ENCODE data around the gene ARPC4.
A peak's percentile ranks its signal among the peaks of the same experiment; 100 is the strongest.

The ARPC4 gene

GRCh38 chr3:9748031-9748430, 44.9 kb upstream of the ARPC4 start:
- ChIA-PET POLR2A (no interaction called here), CTCF (interaction anchor here (1.1 to 4.5 kb wide), 2 partner anchors 11 to 14 kb away, joined by 3 to 21 read pairs; no protein-coding TSS in a partner anchor)
- DNase-seq (ENCODE audit: extremely low spot score): no peak
- no peak for TF ChIP-seq CTCF (IDR thresholded peaks at IDR 0.05; ENCODE audit: control extremely low read depth, extremely low read depth, low read depth, missing control alignments)

DNA sequence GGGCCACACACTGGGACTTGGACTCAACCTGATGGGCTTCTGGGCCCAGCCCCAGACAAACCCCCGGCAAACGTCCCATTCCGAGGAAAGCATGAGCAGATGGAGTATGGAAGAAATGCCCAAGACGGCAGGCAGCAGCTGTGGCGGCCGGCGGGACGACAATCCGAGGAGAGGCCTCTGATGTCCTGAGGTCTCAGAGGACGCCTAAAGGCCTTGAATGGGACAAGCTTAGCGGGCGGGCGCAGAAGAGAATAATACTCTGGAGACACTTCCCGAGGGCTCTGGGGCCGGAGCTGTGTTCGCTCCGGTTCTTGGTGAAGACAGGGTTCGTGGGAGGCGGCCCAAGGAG, 43.6 kb upstream of the ARPC4 start:
- no peak for DNase-seq (ENCODE audit: extremely low spot score)
- no peak for TF ChIP-seq CTCF (IDR thresholded peaks at IDR 0.05; ENCODE audit: control extremely low read depth, extremely low read depth, low read depth, missing control alignments)
- POLR2A ChIA-PET: interaction anchor here (0.5 to 2.9 kb wide), 5 partner anchors 14 to 237 kb away, joined by 3 to 11 read pairs (median 4); partner anchors contain the start of genes ARPC4, BRPF1, EMC3 and TADA3
- CTCF ChIA-PET: interaction anchor here (1.0 to 4.5 kb wide), 6 partner anchors 9 to 78 kb away, joined by 3 to 21 read pairs (median 4); partner anchors contain the start of genes ARPC4 and TADA3

- ChIA-PET POLR2A (interaction anchor here (0.5 to 2.9 kb wide), 6 partner anchors 14 to 365 kb away, joined by 3 to 11 read pairs (median 4); partner anchors contain the start of genes ARPC4, BRPF1, EMC3 and TADA3), CTCF (interaction anchor here (0.8 to 4.5 kb wide), 7 partner anchors 9 to 78 kb away, joined by 3 to 21 read pairs (median 3); partner anchors contain the start of genes ARPC4 and TADA3)
- TF ChIP-seq CTCF (IDR thresholded peaks at IDR 0.05; ENCODE audit: control extremely low read depth, extremely low read depth, low read depth, missing control alignments): no peak
- peak; percentile 98 for DNase-seq (ENCODE audit: extremely low spot score)
Measured at GRCh38 chr3:9749645-9750555, 43.0 kb upstream of the ARPC4 start, which contains the start of gene OGG1. Gene OGG1, plus strand, starts transcription at chr3:9749952. Its CDS starts 335 bp downstream, at chr3:9750287.

- CTCF ChIA-PET: interaction anchor here (0.8 to 4.5 kb wide), 4 partner anchors 10 to 42 kb away, joined by 3 to 21 read pairs (median 6); partner anchors contain the start of gene ARPC4
- peak; percentile 48 for DNase-seq (ENCODE audit: extremely low spot score)
- TF ChIP-seq CTCF (IDR thresholded peaks at IDR 0.05; ENCODE audit: control extremely low read depth, extremely low read depth, low read depth, missing control alignments): no peak
- POLR2A ChIA-PET: interaction anchor here (2.9 kb wide), 1 partner anchor 18 kb away, joined by 11 read pairs; the partner anchor contains the start of gene BRPF1
Measured at GRCh38 chr3:9750556-9751411, 42.1 kb upstream of the ARPC4 start.

DNA sequence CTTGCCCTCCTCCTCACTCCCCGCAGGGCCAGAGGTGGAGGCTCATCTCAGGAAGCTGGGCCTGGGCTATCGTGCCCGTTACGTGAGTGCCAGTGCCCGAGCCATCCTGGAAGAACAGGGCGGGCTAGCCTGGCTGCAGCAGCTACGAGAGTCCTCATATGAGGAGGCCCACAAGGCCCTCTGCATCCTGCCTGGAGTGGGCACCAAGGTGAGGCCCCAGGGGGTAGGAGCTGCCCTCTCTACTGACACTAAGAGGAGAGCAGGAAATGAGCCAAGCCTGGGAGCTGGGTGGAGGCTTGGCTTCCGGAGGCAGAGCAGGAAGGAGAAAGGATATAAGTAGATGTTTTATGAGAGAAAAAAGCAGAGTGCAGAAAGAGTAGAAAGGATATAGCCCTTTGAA, 38.2 kb upstream of the ARPC4 start:
- no peak for DNase-seq (ENCODE audit: extremely low spot score)
- CTCF ChIA-PET: no interaction called here
- POLR2A ChIA-PET: no interaction called here
- no peak for TF ChIP-seq CTCF (IDR thresholded peaks at IDR 0.05; ENCODE audit: control extremely low read depth, extremely low read depth, low read depth, missing control alignments)

DNA sequence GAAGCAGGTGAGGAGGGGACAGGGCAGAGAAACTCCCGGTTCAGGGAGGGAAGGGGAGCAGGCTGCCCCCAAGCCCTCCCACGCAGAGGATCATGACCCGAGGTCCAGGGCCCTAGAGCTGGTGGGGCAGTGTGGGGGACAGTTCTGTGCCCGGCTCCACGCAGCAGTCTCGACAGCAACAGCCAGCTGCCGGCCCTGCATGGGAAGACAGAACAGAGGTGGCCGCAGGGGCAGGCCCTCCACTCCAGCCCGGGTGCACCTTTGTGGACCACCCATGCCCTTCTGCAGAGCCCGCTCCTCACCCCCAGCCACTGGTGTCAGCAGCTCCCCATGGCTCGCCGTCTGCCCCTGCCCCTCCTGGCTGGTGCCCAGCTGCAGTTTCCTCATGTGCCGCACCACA, 35.5 kb upstream of the ARPC4 start:
- POLR2A ChIA-PET: no interaction called here
- no peak for TF ChIP-seq CTCF (IDR thresholded peaks at IDR 0.05; ENCODE audit: control extremely low read depth, extremely low read depth, low read depth, missing control alignments)
- CTCF ChIA-PET: no interaction called here
- no peak for DNase-seq (ENCODE audit: extremely low spot score)

All from GM10248 (cell line).